NCI-H1436 (cell line): ENCODE data around the gene PCSK4.
"Not testable (repeated sequence)": the region's sequence is repeated elsewhere in the genome, so short reads cannot be mapped to it uniquely, and the experiment has no call there.

Experiments used
- DNase-seq: peaks from one replicate; lab custom pipeline; 2025; lab: John Stamatoyannopoulos, UW

Gene PCSK4

DNA sequence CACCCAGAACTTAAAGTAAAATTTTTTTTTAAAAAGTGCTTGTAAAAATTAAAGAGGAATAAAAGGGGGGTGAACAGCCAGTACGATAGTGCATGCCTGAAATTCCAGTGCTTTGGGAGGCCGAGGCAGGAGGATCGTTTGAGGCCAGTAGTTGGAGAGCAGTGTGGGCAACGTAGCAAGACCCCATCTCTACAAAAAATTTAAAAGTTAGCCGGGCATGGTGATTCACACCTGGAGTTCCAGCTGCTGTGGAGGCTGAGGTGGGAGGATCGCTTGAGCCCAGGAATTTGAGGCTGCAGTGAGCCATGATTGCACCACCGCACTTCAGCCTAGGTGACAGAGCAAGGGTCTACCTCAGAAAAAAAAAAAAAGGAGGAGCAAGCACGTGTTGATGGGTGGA lies 14.9 kb upstream of the PCSK4 start:
- DNase-seq: no peak

DNA sequence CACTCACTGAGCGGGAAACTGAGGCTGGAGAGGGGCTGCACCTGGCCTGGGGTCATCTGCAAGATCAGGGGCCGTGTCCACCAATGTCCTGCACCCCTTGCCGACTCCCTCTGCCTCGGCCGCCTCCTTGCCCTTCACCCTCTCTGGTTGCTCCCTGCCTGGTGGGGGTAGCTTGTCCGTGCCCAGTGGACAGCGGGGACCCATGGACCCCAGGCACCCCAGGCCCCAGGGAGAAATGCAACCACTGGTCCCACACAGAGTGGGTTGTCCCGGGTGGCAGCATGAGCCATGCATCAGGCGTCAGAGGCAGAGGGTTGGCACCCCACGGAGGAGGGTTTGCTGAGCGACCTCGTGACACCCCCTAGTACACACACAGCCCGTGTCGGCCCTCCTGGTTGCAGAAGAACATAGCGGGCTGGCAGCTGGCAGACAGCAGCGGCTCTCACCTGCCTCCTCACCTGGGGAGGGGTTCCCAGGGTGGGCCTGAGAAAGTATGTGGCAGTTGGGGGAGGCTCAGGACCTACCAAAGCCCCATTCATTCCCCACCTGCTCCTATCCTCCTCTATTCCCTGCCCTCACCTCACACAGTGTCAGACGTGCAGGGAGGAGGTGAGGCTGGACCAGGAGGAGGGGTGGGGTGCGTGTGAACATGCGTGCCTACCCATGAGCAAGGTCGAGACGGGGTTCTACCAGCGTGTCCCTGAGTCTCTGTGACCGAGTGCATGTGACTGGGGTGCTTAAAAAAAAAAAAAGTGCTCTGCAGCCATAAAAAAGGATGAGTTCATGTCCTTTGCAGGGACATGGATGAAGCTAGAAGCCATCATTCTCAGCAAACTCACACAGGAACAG lies 14.0 kb upstream of the PCSK4 start:
- DNase-seq: no peak

DNA sequence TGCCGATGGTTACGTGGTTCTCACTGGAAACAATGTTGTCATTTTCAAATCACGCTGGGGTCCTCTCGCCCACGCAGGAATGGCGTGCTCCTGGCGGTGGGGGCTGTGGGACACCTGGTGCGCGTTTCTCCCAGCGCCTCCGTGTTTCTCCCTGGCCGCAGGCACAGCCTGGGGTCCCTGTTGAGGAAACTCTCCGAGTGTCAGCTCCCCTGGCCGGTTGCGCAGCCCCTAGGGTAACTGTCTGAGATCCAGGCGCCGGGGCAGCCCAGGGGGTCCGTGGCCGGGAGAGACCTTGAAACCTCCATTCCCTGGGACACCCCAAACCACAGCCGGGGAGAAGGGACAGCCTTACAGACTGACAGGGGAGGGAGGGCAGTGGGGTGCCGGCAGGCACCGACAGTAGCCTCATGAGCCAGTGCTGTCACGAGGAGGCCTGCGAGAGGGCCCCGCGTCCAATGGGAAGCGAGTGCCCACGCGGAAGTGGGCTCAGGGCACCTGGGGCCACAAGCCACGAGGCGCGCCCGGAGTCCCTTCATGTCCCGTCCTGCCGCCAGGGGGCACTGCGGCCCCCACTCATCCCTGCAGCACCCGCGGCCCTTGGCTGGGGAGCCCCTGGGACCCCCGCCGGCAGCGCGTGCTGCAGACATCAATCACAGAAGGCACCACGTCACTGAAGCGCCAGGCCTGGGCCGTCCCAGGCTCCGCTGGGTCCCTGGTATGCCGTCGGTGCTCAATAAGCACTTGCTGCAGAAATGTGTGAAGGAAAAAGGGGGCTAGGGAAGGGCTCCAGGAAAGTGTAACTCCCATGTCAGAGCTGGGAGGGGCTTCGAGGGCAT lies 13.2 kb upstream of the PCSK4 start:
- DNase-seq: peak; percentile 52

DNA sequence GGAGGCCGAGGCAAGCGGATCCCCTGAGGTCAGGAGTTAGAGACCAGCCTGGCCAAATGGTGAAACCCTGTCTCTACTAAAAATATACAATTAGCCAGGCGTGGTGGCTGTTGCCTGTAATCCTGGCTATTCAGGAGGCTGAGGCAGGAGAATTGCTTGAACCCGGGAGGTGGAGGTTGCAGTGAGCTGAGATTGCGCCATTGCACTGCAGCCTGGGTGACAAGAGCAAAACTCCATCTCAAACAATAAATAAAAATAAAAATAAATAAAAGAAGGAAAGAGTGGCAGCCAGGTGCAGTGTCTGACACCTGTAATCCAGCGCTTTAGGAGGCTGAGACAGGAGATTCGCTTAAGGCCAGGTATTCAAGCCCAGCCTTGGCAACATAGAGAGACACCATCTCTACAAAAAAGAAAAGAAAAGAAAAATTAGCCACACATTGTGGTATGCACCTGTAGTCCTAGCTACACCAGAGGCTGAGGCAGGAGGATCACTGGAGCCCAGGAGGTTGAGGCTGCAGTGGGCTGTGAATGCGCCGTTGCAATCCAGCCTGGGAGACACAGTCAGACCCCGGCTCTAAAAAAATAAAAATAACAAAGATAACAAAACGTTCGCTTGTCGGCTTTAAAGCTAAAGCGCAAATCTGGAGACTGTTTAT lies 12.4 kb upstream of the PCSK4 start:
- no peak for DNase-seq

DNA sequence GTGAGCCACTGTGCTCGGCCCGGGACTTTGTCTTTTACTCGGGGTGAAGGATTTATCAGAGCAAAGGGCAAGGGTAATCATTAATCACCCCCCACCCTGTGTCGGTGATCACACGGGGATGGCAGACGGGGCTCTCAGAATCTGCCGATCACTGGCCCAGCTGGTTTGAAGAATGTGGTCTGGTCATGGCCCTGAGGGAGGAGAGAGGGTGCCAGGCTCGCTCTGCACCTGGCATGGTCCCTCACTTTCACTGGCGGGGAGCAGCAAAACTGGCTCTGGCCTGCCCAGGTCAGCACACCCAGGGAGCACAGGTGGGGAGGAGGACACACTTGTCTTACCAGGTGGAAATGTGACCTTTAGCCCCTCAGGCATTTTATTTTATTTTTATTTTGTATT lies 11.0 kb upstream of the PCSK4 start:
- no peak for DNase-seq

DNA sequence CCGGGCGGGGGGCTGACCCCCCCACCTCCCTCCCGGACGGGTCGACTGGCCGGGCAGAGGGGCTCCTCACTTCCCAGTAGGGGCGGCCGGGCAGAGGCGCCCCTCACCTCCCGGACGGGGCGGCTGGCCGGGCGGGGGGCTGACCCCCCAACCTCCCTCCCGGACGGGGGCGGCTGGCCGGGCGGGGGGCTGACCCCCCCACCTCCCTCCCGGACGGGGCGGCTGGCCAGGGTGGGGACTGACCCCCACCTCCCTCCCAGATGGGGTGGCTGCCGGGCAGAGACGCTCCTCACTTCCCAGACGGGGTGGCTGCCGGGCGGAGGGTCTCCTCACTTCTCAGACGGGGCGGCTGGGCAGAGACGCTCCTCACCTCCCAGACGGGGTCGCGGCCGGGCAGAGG lies 9.1 kb upstream of the PCSK4 start:
- DNase-seq: not testable (repeated sequence)

DNA sequence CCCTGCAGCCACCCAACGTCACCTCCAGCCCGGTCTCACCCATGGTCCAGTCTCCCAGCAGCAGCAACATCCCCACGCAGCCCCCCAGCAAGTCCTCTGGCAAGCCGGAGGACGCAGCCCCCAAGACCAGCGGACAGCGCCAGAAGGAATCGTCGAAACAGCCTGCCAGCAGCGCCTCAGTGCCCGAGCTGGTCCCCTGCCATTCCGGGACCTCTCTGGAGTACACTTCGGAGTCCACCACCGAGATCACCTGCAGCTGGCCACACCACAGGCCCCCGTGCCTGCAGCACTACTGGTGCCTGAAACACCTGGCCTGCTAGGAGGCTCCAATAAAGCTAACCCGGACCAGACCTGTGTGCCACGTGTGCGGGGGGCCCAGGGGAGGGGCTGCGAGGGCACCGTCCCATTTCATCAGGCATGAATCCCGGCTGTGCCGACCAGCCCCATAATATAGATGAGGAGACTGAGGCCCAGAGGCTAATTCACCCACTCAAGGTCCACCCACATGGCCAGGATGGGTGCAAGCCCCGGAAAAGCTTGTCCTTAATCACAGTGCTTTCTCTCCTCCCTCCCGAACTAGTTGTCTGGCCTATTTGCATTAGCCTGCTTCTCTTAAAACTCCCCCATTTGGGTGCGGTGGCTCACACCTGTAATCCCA lies 7.6 kb upstream of the PCSK4 start:
- no peak for DNase-seq

DNA sequence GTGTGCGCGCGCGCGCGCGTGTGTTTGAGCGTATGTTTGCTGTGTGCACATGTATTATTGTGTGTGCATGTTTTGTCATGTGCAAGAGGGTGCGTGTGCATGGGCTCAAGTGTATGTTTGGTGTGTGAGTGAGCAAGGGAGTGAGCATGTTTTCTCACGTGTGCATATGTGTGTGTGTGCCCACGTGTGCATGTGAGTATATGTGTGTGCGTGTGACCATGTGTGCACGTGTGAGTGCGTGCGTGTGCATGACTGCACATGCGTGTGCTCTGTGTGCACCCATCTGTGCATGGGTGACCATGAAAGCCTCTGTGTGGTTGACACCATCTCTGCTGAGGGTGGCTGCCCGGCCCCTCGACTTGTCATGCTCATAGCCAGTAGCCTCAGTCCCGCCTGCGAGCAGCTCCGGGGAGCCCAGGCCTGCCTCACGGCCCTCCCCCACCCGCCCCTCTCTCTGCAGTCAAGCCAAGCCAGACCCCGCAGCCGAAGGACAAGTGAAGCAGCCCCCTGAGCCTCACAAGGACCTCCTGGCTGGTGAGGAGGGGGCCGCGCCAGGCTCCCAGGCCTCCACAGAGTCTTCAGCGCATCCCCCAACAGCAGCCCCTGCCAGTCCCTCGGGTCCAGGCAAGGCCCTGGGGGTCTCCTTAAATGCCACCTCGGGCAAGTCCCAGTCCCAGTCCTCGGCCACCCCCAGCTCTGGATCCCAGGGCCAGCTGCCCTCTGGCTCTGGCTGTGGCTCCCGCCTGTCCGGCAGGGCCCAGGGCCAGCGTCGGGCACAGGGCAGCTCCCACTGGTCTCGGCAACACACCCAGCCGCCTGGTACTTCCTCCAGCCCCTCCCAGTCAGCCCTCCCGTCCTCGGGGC lies 6.8 kb upstream of the PCSK4 start:
- DNase-seq: no peak

DNA sequence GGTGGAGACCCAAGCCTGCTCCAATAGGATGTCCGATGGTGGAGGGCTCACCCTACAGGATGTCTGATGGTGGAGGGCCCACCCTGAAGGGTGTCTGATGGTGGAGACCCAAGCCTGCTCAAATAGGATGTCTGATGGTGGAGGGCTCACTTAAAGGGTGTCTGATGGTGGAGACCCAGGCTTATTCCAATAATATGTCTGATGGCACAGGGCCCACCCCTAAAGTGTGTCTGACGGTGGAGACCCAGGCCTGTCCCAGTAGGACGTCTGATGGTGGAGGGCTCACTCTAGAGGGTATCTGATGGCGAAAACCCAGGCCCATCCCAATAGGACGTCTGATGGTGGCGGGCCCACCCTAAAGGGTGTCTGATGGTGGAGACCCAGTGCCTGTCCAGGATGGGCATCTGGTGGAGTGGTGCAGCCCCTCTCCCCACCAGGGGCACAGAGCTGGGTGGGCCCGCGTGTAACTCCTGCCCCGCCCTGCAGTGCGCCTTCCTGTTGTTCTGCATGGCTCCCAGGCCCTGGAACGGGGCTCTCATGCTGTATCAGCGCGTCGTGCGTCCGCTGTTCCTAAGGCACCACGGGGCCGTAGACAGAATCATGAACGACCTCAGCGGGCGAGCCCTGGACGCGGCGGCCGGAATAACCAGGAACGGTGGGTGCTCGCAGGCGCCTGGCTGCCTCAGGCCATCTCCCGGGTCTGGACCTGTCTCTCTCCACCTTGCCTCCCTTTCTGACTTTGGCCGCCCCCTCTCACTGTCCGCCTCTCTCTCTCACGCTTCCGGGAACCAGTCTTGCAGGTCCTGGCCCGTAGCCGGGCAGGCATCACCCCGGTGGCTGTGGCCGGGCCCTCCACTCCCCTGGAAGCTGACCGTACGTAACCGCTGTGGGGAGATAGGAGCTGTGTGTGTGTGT lies 5.9 kb upstream of the PCSK4 start:
- no peak for DNase-seq

DNA sequence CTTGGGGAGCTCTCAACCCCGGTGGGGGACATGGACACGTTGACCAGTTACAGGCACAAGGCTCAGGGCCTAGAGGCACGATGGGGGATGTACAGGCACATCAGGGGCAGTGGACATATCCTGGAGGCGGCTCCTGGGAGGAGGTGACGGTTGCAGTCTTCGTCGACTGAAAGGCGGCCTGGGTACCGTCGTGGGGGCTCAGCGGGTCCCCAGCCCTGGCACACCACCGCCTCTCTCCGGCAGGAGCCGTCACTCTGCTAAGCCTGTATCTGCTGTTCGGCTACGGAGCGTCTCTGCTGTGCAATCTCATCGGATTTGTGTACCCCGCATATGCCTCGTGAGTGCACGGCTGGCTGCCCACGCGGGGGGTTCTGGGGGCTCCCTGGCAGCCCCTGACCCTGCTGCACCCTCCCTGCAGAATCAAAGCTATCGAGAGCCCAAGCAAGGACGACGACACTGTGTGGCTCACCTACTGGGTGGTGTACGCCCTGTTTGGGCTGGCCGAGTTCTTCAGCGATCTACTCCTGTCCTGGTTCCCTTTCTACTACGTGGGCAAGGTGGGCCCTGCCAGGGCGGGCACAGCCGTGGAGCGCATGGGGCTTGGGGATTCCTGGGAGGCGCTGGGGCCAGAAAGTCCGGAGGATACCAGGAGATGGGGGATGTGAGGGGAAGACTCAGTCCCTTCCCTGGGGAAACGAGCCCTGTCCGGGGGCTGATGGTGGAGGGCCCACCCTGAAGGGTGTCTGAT lies 5.1 kb upstream of the PCSK4 start:
- no peak for DNase-seq

DNA sequence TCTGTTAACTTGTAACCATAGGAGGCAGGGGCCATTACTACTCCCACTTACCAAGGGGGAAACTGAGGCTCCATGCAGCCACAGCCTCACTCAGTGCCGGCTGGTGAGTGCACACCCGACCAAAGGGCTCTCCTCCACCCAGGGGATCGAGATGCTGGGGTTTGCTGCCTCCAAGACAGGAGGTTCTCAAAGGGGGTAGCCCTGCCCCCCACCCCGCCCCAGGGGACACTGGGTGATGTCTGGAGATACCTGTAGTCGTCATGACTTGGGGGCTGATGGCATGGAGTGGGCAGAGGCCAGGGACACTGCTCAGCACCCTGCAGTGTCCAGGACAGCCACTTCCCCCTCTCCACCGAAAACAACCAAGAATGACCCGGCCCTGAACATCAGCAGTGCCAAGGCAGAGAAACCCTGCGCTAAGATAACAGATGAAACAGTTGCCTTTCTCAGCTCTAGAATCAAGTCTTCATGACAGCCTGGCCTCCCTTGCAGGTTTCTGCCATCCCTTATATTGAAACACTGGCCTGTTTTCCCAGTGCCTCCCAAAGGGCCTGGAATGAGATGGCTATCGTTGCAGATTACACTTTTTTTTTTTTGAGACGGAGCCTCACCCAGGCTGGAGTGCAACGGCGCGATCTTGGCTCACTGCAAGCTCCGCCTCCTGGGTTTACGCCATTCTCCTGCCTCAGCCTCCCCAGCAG lies 4.1 kb upstream of the PCSK4 start:
- DNase-seq: no peak

DNA sequence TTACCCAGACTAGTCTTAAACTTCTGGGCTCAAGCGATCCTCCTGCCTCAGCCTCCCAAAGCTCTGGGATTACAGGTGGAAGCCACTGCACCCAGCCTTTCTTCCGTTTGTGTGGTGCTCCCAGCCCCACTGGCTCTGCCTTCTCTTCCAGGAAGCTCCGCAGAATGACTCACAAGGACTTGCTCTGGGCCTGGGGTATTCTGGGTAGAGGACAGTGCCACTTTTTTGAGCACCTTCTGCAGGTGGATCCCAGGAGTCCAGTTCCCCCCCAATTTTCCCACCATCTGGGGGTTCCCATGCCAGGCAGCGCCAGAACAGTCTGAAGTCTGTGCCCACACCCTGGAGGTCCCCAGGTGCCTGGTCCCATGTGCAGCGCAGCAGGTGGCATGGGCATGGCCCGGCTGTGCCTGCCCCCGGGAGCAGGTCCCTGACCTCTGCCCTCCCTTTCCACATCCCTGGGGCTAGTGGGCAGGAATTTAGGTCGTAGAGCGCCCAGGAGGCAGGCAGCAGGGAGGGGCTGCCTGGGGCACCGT lies 2.4 kb upstream of the PCSK4 start:
- DNase-seq: no peak

DNA sequence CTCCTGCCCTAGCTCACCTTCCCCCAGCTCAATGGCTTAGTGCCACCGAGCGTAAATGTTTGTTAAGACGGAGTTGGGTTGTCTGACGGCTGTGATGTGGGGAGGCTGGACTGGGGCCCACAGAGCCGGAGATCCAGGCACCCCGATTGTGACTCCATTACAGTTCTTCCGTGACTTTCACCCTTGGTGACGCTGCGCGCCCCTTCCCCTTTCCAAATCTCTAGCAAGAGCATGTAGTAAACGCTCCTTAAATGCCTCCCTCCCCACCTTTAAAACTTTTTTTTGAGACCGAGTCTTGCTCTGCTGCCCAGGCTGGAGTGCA lies 1.7 kb upstream of the PCSK4 start:
- DNase-seq: no peak

DNA sequence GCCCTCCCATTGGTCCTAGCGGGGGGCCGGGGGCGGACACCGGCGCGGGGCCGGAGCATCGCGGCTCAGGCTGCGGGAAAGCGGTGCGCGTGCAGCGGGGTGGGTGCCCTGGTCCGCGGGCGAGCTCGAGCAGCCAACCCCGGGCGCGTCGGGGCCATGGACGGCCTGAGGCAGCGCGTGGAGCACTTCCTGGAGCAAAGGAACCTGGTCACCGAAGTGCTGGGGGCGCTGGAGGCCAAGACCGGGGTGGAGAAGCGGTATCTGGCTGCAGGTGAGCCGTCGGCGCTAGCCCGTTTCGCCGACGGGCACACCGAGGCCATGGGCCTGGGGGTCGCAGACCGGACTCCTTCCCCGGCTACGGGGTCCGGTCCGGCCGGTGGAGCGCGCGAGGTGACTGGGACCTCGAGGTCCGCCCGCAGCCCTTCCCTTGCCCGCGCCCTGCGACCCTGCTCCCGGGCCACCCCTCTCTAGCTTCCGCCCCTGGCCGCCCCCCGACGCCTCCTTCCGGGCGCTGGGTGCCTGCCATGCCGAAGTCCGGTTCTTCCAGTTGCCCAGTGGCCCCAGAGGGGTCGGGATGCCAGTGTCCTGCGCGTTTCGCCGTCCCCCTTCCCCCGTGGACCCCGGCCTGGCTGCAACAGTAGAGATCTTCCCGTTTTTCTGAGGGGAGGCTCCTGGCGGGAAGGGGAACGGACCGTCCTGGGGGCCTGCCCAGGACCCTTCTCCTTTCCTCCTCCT lies 1.1 kb upstream of the PCSK4 start, which contains the start of gene REEP6:
Gene REEP6 (plus strand): TSS at position 68 of the 735 bp plus-strand sequence. CDS start 89 bp downstream, at position 157.
- DNase-seq: no peak

DNA sequence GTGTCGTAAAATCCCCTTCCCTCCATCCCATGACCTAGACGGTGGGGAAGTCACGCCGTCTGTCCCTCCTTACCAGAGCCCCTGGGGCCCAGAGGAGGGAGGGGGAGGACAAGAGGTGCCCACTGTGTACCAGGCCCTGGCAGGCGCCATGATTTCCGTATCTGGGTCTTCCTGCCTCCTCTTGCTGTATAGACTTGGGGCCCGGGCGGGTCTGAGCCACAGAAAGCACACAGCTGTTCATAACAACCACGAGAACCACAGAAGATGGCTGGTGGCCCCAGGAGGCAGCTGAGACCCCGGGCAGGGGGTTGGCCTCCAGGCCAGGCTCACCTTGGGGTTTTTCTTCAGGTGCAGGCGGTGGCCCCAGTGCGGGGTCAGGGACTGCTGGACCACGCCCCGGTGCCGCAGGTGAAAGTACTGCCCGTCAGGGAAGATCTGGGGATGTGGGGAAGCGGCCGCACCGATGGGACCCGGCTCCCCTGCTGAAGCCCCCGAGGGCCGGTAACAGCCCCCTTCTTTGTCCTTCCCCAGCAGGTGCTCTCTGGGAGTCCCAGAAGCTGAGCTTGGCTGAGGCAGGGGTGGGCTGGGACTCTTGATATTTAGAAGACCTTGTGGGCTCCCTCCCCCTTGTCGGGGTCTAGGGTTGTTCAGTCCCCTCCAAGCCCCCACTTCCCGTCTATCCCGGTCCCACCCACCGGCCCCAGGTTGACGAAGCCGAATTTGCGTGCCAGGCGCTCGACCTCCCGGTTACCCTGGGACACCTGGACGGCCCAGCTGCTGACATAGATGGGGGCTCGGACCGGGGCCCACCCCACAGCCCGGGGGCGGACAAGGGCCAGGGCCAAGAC lies 463 bp downstream of the PCSK4 start:
- no peak for DNase-seq

DNA sequence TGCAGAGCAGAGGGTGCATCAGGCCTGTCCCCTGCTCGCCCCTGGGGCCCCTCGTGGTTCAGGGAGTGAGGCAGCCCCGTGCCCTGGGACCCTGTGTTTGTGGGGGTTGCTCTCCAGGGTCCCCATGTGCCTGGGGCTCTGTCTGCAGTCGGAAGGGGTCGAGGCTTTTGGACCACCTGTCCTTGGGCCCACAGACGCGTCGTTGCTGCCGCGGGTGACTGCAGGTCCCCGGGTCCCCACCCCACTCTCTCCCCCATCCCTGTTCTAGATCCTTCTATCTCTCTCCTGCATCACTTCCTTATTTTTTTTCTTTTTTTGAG lies 1.9 kb downstream of the PCSK4 start:
- no peak for DNase-seq
